NB4 (cell line): Measurements from ENCODE around the gene MEA1.
A peak's percentile ranks its signal among the peaks of the same experiment; 100 is the strongest.
"Not testable (repeated sequence)": the region's sequence is repeated elsewhere in the genome, so short reads cannot be mapped to it uniquely, and the experiment has no call there.

Experiments used
- DNase-seq: peaks from one replicate; pipeline ENCODE4 v3.0.0; 2010; ENCODE audit warnings: low read depth
- H3K4me3 ChIP-seq: one replicate; pipeline ENCODE4 v1.5.1; 2011; ENCODE audit warnings: mild to moderate bottlenecking, low read depth, low read length, moderate library complexity
- CTCF ChIP-seq: IDR thresholded peaks from one replicate; pipeline ENCODE4 v1.5.1; 2012; ENCODE audit warnings: low read depth, low read length
- MYC ChIP-seq: IDR thresholded peaks from 2 replicates; pipeline ENCODE4 v1.6.1; 2011; ENCODE audit warnings: low read depth, low read length
- POLR2A ChIP-seq: IDR thresholded peaks from 2 replicates; pipeline ENCODE4 v1.6.1; 2011; ENCODE audit warnings: mild to moderate bottlenecking; ENCODE audit not compliant: insufficient read length; ENCODE audit errors: extremely low read depth
- TF ChIP-seq, protein P1 (sequence below): IDR thresholded peaks from 2 replicates; pipeline ENCODE4 v1.6.1; 2011; ENCODE audit warnings: low read depth, low read length

MEA1 gene

GRCh38 chr6:43052842-43053544 is 39.2 kb upstream of the MEA1 start:
- DNase-seq, result peak; percentile 56
- no peak for TF ChIP-seq MYC
- TF ChIP-seq, protein P1, sequence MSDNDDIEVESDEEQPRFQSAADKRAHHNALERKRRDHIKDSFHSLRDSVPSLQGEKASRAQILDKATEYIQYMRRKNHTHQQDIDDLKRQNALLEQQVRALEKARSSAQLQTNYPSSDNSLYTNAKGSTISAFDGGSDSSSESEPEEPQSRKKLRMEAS, result no peak
- TF ChIP-seq POLR2A, result no peak
- no peak for TF ChIP-seq CTCF
- H3K4me3 ChIP-seq, result peak overlapping the region; percentile 77

DNA sequence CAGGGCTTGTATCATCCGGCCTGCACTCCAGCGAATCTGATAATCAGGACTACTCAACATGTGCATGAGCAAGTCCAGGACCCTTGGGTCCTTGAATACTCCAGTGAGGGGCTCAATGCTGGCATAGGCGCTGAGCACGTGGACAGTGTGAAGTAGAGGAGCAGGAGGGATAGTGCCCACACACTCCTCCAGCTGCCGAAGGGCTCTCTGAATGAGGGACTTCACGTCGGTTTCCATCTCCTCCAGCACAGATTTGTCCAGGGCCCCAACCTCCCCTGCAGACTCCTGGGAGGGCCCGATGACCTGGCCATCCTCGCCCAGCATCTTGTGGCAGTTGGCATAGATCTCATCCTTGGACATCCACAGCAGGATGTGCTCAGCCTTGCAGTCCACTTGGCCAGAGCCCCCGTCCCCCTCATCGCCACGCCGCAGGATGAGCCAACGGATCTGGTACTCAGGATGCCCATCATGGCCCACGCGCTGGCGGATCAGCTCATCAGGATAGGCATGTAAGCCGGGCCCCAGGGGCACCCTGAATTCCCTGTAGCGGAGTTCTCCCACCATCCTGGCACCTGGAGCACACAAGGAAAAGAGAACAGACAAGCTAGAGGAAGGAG is 38.6 kb upstream of the MEA1 start:
- no peak for DNase-seq
- no peak for TF ChIP-seq MYC
- H3K4me3 ChIP-seq, result peak overlapping the region; percentile 77

- H3K4me3 ChIP-seq, result no peak overlapping the region
- TF ChIP-seq MYC (no peak), POLR2A (no peak), CTCF (no peak)
- TF ChIP-seq, protein P1, result no peak
- DNase-seq, result no peak
These were observed 37.2 kb upstream of the MEA1 start for GRCh38 chr6:43050981-43051380.

GRCh38 chr6:43047998-43048397 is 34.3 kb upstream of the MEA1 start:
- no peak for TF ChIP-seq CTCF
- TF ChIP-seq, protein P1, result no peak
- TF ChIP-seq POLR2A, result no peak
- no peak for TF ChIP-seq MYC

GRCh38 chr6:43045371-43045930 is 31.7 kb upstream of the MEA1 start:
- H3K4me3 ChIP-seq, result no peak overlapping the region
- TF ChIP-seq CTCF, result no peak
- no peak for TF ChIP-seq POLR2A
- no peak for TF ChIP-seq MYC
- TF ChIP-seq, protein P1, result no peak
- DNase-seq, result no peak

More at GRCh38 chr6:43047998-43048397, 34.3 kb upstream of the MEA1 start:
- no peak for DNase-seq
- H3K4me3 ChIP-seq, result no peak overlapping the region

- TF ChIP-seq, protein P1, result no peak
- TF ChIP-seq CTCF, result no peak
- TF ChIP-seq MYC, result no peak
- no peak for TF ChIP-seq POLR2A
- no peak overlapping the region for H3K4me3 ChIP-seq
- no peak for DNase-seq
These were observed 29.6 kb upstream of the MEA1 start for GRCh38 chr6:43043310-43043709.

- not testable (repeated sequence) for DNase-seq, H3K4me3 ChIP-seq
These were observed 27.7 kb upstream of the MEA1 start for GRCh38 chr6:43041475-43041874.
